HG02678 (cell line): ENCODE data around the gene TCF12.

Experiments
- ATAC-seq: cut with Tn5 transposase; IDR thresholded peaks from one replicate; pipeline ENCODE4 v1.9.1; 2021; ENCODE audit warnings: mild to moderate bottlenecking, moderate library complexity; ENCODE audit not compliant: unreplicated experiment

The TCF12 gene

GRCh38 chr15:57041416-57041815 lies 123.0 kb downstream of the TCF12 start:
- ATAC-seq: no peak

- no peak for ATAC-seq
Observed at GRCh38 chr15:57044072-57044702, 125.7 kb downstream of the TCF12 start.

GRCh38 chr15:57044970-57045369 lies 126.5 kb downstream of the TCF12 start:
- ATAC-seq: no peak

GRCh38 chr15:57045741-57046382 lies 127.4 kb downstream of the TCF12 start:
- ATAC-seq: peak; percentile 94

- ATAC-seq: no peak
Observed at GRCh38 chr15:57048930-57049549, 130.6 kb downstream of the TCF12 start.

- ATAC-seq: no peak
Observed at GRCh38 chr15:57053470-57053869, 135.0 kb downstream of the TCF12 start.

- no peak for ATAC-seq
Observed at GRCh38 chr15:57054204-57054750, 135.8 kb downstream of the TCF12 start.

- no peak for ATAC-seq
Observed at GRCh38 chr15:57056357-57056756, 137.9 kb downstream of the TCF12 start.

GRCh38 chr15:57057134-57057930 lies 138.9 kb downstream of the TCF12 start:
- no peak for ATAC-seq

GRCh38 chr15:57059026-57059660 lies 140.7 kb downstream of the TCF12 start:
- no peak for ATAC-seq

- no peak for ATAC-seq
Observed at GRCh38 chr15:57060799-57061198, 142.4 kb downstream of the TCF12 start.

- no peak for ATAC-seq
Observed at GRCh38 chr15:57061281-57061680, 142.8 kb downstream of the TCF12 start.

GRCh38 chr15:57061696-57062095 lies 143.3 kb downstream of the TCF12 start:
- ATAC-seq: no peak

GRCh38 chr15:57064033-57064432 lies 145.6 kb downstream of the TCF12 start:
- ATAC-seq: no peak

- ATAC-seq: no peak
Observed at GRCh38 chr15:57069423-57069822, 151.0 kb downstream of the TCF12 start.

- ATAC-seq: no peak
Observed at GRCh38 chr15:57070674-57071073, 152.2 kb downstream of the TCF12 start.

- ATAC-seq: no peak
Observed at GRCh38 chr15:57079446-57079845, 161.0 kb downstream of the TCF12 start.

GRCh38 chr15:57079931-57080620 lies 161.6 kb downstream of the TCF12 start:
- ATAC-seq: peak; percentile 86

- no peak for ATAC-seq
Observed at GRCh38 chr15:57082054-57082728, 163.7 kb downstream of the TCF12 start.

GRCh38 chr15:57084192-57084591 lies 165.7 kb downstream of the TCF12 start:
- no peak for ATAC-seq
